HG03432 (cell line): ENCODE data around the gene DDX27.
"Not testable (repeated sequence)": the region's sequence is repeated elsewhere in the genome, so short reads cannot be mapped to it uniquely, and the experiment has no call there.

Experiments
- ATAC-seq: cut with Tn5 transposase; IDR thresholded peaks from one replicate; pipeline ENCODE4 v1.9.1; 2021; ENCODE audit warnings: mild to moderate bottlenecking, moderate library complexity; ENCODE audit not compliant: unreplicated experiment

The DDX27 gene, protein sequence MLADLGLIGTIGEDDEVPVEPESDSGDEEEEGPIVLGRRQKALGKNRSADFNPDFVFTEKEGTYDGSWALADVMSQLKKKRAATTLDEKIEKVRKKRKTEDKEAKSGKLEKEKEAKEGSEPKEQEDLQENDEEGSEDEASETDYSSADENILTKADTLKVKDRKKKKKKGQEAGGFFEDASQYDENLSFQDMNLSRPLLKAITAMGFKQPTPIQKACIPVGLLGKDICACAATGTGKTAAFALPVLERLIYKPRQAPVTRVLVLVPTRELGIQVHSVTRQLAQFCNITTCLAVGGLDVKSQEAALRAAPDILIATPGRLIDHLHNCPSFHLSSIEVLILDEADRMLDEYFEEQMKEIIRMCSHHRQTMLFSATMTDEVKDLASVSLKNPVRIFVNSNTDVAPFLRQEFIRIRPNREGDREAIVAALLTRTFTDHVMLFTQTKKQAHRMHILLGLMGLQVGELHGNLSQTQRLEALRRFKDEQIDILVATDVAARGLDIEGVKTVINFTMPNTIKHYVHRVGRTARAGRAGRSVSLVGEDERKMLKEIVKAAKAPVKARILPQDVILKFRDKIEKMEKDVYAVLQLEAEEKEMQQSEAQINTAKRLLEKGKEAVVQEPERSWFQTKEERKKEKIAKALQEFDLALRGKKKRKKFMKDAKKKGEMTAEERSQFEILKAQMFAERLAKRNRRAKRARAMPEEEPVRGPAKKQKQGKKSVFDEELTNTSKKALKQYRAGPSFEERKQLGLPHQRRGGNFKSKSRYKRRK

DNA sequence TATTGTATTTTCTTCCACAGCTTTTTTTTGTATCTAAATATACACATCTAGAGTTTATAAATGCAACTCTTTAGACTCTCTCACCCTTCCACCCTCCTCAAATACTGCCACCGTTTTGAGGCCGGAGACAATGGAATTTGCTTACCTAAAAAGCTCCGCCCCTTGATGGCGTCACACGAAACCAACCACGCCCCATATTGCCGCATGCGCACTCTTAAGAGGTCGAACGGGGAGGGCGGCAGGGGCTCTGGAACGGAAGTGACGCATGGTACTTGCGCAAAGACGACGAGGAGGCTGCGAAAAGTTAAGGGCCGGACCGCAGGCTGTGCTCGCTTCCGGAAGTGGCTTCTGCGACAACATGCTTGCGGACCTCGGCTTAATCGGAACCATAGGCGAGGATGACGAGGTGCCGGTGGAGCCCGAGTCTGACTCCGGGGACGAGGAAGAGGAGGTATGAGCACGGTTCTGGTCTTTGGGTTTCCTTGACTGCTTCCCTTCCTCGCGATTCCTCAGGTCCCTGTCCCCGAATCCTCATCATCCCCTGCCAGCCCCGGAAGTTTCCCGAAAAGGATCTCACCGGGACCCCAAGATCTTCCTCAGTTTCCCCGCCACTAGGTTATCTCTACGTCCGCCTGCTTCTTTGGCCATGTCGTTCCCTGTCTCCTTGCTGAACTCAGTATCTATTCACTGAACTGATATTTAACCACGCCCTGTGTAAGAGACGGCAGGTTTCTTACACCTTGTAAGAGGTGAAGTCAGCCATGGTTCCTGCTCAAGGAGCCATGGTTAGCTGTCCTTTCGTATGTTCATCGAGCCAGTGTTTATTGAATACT lies at the start of gene DDX27:
Gene DDX27 (plus strand): TSS at position 326 of the 833 bp plus-strand sequence. CDS start 33 bp downstream, at position 359.
- ATAC-seq: peak; percentile 93

DNA sequence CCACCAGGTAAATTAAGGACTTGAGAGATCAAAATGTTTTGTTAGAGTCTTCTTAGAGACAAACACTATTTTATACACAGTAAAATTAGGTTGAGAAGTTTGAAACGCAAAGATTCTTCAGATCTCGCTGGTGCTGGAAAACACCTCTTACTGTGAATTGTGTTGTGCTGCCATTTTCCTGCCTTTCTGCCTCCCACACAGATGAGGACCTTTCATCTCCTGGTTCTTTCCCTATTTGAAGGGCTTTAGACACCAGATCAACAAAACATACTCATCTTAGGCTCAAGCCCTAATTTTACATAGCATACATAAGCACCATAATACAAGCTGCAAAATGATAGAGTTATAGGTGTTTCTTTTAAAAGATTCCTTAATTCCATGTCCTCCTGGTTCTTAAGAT lies 49.7 kb upstream of the DDX27 start:
- no peak for ATAC-seq

GRCh38 chr20:49170714-49171113 lies 48.5 kb upstream of the DDX27 start:
- no peak for ATAC-seq

DNA sequence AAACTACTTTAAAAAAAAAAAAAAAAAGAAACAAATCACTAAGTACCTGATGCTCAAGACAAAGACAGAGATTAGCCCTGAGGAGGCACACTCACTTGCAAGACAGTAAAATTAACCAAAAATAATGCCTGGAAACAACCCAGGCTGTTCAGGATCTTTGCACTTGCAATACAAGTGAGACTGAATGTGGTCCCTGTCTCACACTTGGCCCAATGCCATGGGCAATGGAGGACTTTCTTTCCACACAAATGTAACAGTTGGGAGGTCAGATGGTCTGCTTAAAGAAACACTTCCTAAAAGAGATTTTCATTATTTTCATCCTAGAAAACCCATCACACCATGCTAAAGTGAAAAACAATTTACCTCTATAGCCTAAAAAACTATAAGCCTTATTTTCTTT lies 47.3 kb upstream of the DDX27 start:
- ATAC-seq: no peak

- no peak for ATAC-seq
Observed at GRCh38 chr20:49172413-49172812, 46.8 kb upstream of the DDX27 start.

DNA sequence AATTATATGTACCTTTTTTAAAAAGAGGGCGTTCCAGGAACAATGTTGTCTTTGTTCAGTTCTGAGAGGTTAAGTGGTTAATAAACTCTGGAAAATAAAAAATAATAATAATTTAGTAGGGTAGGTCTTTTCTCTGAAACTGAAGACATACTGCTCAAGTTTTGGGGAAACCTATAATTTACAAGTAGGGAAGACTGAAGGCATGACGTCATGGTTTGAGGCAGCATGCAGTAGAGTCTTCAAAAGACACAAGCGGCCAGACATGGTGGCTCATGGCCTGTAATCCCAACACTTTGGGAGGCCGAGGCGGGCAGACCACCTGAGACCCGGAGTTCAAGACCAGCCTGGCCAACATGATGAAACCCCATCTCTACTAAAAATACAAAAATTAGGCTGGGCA lies 45.0 kb upstream of the DDX27 start:
- no peak for ATAC-seq

DNA sequence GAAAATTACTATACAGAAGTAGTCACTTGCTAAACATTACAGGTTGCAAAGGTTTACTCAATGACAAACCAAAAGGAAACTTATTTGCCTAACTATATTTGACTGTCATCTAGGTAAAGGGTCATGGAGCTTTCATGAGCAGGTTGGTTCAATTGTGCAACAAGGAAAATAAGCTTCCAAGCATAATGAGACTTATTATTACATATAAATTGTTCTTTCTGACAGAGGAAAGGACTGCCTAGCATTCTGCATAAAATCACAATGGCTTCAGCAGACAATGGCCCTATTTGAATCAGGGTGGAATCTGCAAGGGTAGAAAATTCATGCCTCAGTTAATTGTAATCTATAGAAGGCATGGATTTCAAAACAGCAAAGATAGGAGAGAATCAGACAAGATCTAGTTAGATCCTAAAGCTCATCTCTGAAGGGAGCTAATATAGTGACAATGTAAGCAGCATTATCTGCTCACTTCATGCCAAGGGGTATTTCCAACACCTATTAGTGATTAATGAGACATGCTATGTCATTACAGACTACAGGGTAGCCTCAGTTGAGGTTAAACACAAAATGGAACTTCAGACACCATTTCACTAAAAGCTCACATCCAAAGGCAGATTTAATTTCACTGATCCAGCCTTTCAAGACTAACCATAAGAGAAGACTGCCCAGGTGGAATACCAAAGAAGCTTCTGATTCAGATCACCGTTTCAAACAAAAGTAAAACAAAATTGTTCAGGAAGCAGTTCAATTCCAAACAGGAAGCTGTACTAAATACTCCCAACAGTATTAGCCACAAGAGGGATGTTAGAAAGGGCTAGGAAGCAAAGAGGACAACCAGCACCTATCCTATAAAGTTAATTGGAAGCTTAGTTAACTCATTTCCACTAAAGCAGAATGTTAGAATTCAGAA lies 39.6 kb upstream of the DDX27 start:
- peak; percentile 66 for ATAC-seq

DNA sequence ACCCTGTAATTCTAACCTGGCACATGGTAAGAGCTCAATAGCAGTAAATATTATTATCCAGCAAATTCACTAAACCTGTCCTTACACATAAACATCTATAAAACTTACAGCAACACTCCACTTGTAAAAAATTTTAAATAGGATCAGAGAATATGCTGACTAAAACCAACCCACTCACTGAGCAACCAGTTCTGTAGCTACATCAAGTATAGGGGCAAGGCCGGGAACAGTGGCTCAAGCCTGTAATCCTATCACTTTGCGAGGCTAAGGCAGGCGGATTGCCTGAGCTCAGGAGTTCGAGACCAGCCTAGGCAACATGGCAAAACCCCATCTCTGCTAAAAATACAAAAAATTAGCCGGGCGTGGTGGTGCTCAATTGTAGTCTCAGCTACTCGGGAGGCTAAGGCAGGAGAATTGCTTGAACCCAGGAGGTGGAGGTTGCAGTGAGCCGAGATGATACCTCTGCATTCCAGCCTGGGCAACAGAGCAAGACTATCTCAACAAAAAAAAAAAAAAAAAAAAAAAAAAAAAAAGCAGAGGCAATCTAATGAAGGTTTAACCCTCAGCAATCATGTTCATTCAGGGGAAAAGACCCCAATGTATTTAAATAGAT lies 37.8 kb upstream of the DDX27 start:
- ATAC-seq: no peak

DNA sequence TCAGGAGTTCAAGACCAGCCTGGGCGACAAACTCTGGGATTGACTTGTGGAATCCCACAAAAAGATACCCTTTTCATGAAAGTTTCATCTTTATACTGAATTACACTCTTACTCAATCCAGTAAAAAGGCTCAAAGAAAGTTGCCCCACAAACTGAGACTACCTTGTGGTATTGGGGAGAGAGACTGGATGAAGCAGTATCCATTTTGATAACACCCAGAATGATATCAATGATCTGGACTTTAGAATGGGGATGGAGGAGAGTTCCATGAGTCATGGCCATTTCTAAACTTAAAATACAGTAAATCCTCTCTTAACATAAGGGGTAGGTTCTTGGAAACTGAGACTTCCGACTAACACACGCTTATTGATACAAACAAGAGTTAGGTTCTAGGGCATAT lies 35.8 kb upstream of the DDX27 start:
- no peak for ATAC-seq

GRCh38 chr20:49184084-49184501 lies 35.1 kb upstream of the DDX27 start:
- not testable (repeated sequence) for ATAC-seq

DNA sequence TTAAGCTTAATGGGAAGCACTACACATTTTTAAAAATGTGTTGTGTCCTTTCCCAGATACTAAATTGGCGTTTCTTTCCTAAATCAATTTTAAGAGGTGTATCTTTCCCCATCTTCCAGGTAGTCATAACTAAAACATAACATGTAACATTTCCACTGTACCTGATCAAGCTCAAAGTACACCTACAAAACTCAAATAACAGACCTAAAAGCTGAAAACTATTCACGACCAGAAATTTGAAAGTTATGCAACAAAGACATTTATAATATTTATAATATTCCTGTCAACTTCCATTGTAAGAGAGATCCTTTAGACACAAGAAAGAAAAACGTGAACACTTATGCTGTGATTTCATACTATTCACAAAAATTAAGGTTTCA lies 34.5 kb upstream of the DDX27 start:
- no peak for ATAC-seq

DNA sequence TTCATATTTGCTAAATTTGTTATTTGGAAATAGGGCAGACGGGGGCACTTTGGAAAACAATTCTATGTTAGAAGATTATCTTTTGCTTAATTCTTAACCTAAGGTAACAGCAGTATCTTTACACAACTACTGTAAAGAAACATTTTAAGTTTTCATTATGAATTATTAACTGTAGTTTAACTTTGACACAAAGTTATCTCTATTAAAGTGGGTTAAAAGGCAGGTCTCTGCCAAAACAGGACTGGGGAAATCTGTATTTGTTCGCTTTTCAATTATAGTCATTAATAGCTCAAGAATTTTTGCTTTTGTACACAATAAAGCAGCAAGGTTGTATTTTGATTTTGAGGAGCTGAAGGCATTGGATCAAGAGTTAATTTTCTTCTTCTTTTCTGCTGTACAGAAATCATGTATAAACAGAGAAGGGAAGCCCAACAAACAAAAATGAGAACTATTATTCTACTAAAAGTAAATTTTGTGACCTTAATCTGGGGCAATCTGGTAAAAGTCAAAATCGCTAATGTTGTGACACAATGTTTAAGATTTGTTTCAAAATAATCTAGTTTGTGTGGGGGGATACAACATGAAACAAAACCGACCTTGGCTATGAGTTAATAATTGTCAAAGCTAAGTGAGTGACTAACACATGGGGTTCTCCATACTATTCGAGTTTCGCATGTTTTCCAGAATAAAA lies 34.0 kb upstream of the DDX27 start:
- ATAC-seq: no peak

GRCh38 chr20:49186535-49187329 lies 32.5 kb upstream of the DDX27 start:
- ATAC-seq: no peak

GRCh38 chr20:49187330-49187850 lies 31.8 kb upstream of the DDX27 start:
- ATAC-seq: peak; percentile 4

GRCh38 chr20:49187851-49188641 lies 31.2 kb upstream of the DDX27 start, which contains the start of gene STAU1:
TSS of gene STAU1 (minus strand) at chr20:49188334. CDS start at chr20:49166201, 22,133 bp downstream.
- ATAC-seq: peak; percentile 93

DNA sequence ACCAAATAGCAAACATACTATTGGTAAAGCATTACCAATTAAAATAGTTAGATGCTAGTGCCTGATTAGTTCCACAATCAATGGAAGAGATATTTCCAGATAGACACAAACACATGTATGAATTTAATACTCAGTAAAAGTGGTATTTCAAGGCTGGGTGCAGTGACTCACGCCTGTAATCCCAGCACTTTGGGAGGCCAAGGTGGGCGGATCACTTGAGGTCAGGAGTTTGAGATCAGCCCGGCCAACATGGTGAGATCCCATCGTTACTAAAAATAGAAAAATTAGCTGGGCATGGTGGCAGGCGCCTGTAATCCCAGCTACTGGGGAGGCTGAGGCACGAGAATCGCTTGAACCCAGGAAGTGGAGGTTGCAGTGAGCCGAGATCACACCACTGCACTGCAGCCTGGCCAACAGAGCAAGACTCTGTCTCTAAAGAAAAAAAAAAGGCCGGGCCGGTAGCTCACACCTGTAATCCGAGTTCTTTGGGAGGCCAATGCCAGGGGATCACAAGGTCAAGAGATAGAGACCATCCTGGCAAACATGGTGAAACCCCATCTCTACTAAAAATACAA lies 26.2 kb upstream of the DDX27 start:
- ATAC-seq: not testable (repeated sequence)

- ATAC-seq: no peak
Observed at GRCh38 chr20:49199729-49200293, 19.4 kb upstream of the DDX27 start.
